Retina (tissue), 1 donor: ENCODE data around the gene TRAFD1.

Experiments used
- DNase-seq: peaks from one replicate; pipeline ENCODE4 v3.0.0-alpha.2; 2016

TRAFD1 gene

GRCh38 chr12:112161711-112162110 is 36.4 kb downstream of the TRAFD1 start:
- no peak for DNase-seq

GRCh38 chr12:112162241-112162790 is 37.0 kb downstream of the TRAFD1 start:
- no peak for DNase-seq

- DNase-seq = no peak
These were observed 37.7 kb downstream of the TRAFD1 start for GRCh38 chr12:112163056-112163455.

- no peak for DNase-seq
These were observed 38.2 kb downstream of the TRAFD1 start for GRCh38 chr12:112163471-112163991.

GRCh38 chr12:112164011-112164660 is 38.8 kb downstream of the TRAFD1 start:
- DNase-seq = no peak

GRCh38 chr12:112165624-112166023 is 40.3 kb downstream of the TRAFD1 start:
- no peak for DNase-seq

GRCh38 chr12:112166051-112167015 is 41.0 kb downstream of the TRAFD1 start:
- DNase-seq = no peak

GRCh38 chr12:112167031-112167461 is 41.7 kb downstream of the TRAFD1 start:
- DNase-seq = no peak

- no peak for DNase-seq
These were observed 42.6 kb downstream of the TRAFD1 start for GRCh38 chr12:112167718-112168525.

- DNase-seq = no peak
These were observed 43.2 kb downstream of the TRAFD1 start for GRCh38 chr12:112168561-112168971.

- no peak for DNase-seq
These were observed 44.0 kb downstream of the TRAFD1 start for GRCh38 chr12:112169161-112169872.

GRCh38 chr12:112169966-112170365 is 44.6 kb downstream of the TRAFD1 start:
- DNase-seq = no peak

GRCh38 chr12:112170376-112170775 is 45.0 kb downstream of the TRAFD1 start:
- DNase-seq = no peak

GRCh38 chr12:112170971-112171596 is 45.7 kb downstream of the TRAFD1 start:
- DNase-seq = no peak

GRCh38 chr12:112172556-112173324 is 47.4 kb downstream of the TRAFD1 start:
- no peak for DNase-seq

- no peak for DNase-seq
These were observed 50.2 kb downstream of the TRAFD1 start for GRCh38 chr12:112175361-112176155.

GRCh38 chr12:112176321-112177010 is 51.1 kb downstream of the TRAFD1 start:
- no peak for DNase-seq

- no peak for DNase-seq
These were observed 53.4 kb downstream of the TRAFD1 start for GRCh38 chr12:112178796-112179195.

- no peak for DNase-seq
These were observed 54.0 kb downstream of the TRAFD1 start for GRCh38 chr12:112179341-112179740.
